Measurements from ENCODE around the gene GCNT2. TPM values are rescaled to one million over a fixed set of nuclear protein-coding genes. Genes with fewer than 3 reads are reported as not detected.

Gene GCNT2
- total and polyA plus RNA-seq, 2 of the 8 experiments (the other 6 are each of a cell fraction or from before 2014, with no cell fraction given): 19.3 to 52.5 TPM

DNA sequence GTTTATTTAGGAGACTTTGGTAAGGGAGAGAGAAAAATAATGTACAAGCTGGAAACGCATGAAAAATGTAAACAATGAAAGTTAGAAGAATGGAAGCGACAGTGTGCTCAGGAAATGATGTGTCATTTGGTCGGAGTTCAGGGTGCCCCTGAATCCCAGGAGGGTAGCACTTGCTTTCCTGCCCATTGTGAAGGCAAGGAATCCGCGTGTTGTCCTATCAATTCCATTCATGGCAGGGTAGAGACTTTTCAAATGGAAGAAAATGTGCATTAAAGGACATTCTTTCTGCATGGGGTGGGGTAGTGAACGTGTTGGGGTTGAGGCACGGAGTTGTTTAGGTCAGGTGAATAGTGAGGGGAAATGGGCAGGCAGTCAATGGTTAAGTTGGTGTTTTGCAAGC is 33.7 kb downstream of the GCNT2 start (continued):
- TF ChIP-seq BRCA1 (IDR thresholded peaks at IDR 0.05; ENCODE audit: low read depth, low read length) (no peak), KDM4A (IDR thresholded peaks at IDR 0.05; ENCODE audit: low read depth, low read length, severe bottlenecking) (no peak)
